Umbilical cord (tissue), 2 donors: ENCODE results near the gene PPBP. TPM values are rescaled to one million over a fixed set of nuclear protein-coding genes. Genes with fewer than 3 reads are reported as not detected.
"Not testable (repeated sequence)": the region's sequence is repeated elsewhere in the genome, so short reads cannot be mapped to it uniquely, and the experiment has no call there.

Source experiments
- DNase-seq: peaks from one replicate; pipeline ENCODE4 v3.0.0-alpha.2; 2015; ENCODE audit warnings: low spot score
- total RNA-seq: library from RNA; depleted of rRNA; stranded (reverse); fragments of >200 nt; gene quantifications from one replicate; pipeline ENCODE4 v1.2.3, GENCODE V29; 2014; ENCODE audit warnings: low replicate concordance; ENCODE audit not compliant: insufficient read depth

Gene PPBP
- total RNA-seq, 1 donor from 2014 or later = 22.6 TPM

DNA sequence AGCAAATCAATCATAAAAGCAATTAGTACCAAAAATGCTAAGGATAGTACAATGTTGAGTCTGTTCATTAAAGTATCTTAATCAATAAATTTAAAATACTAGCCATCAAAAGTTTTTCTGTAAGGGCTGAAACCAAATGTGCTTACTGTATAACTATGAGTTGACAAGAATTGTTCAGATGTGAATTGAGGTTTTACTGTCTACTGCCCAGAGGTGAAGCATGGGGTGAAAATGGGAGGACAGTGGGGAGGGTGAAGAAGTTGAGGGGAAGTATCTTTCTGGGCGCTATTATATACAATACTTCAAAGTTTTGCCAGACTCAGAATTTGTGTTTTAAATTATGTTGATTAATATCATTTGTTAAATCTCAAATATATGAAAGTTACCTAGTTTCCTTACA is 4.1 kb upstream of the PPBP start:
- DNase-seq = no peak

GRCh38 chr4:73991742-73992000 is 3.7 kb upstream of the PPBP start:
- no peak for DNase-seq

DNA sequence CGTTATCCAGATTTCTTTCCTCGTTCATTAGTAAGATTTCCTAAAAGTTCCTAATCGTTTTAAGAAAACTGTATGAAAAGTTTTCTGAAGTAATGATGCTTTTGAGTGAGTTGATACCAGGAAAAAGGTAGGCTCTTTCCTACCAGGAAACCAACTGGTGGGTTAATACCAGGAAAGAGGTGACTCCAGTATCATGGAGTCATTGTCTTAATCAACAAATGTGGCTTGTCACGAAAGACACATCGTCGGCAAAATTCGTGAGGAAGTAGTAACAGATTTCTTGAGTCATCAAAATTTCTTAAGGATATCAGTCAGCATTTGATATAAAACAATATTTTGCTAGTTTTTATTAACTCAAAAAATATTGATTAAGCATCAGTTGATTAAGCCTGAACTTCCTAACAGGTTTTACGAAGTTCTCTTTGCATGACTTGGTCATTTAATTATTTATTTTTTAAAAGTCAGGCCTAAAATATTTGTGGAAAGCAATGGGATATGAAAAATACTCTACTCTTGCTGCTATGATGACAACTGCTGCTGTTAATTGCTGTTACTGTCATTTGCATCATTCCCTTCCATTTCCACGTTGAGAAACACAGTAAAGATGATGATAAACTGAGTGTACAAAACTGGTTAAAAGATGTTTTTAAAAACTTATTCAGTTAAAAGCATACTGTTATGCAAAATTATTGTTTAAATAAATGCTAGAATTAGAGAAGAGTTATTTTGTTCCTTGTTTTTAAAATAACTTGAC is 3.2 kb upstream of the PPBP start:
- no peak for DNase-seq

DNA sequence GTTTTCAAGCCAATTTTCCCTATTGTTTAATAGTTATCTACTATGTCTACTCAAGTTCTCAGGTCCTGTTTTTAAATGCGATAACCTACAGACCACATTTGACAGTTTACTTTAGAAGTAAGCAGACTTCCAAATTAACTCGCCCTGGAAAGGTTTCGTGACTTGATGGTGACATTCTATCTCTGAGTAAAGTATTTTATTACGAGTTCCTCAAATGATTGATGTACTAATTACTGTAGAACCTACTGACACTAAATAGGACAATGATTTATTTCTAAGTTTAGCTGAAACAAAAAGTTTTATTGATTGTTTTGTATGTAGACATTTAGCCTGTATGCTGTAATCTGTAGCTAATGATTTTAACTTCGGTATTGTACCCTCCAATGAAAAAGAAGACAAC is 1.9 kb upstream of the PPBP start:
- no peak for DNase-seq

GRCh38 chr4:73989031-73989430 is 1.0 kb upstream of the PPBP start:
- no peak for DNase-seq

GRCh38 chr4:73985528-73985852 is 2.5 kb downstream of the PPBP start:
- no peak for DNase-seq

DNA sequence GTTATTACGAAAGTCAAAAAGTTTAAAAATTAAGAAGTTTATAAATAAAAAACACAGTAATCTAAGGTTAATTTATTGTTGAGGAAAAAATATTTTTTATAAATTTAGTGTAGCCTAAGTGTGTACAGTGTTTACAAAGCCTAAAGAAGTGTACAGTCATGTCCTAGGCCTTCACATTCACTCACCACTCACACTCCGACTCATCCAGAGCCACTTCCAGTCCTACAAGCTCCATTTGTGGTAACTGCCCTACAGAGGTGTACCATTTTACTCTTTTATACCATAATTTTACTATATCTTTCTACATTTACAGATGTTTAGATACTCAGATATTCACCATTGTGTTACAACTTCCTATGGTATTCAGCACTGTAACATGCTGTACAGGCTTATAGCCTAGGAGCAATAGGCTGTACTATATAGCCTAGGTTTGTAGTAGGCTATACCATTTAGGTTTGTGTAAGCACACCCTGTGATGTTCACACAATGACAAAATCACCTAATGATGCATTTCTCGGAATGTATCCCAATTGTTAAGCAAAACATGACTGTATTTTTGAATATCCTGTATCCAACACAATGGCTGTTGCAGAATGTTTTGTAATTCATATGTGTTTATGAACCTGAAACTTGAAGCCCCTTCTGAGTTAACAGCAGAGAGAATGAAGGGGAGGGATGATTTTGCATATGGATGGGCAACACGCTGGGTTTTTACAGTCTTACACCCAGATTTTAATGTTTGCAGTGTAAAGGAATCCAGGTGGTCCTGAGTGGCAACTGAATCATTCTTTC is 3.1 kb downstream of the PPBP start:
- DNase-seq = no peak

- DNase-seq = not testable (repeated sequence)
Measured at GRCh38 chr4:73981175-73981574, 6.8 kb downstream of the PPBP start.

GRCh38 chr4:73979407-73979957 is 8.5 kb downstream of the PPBP start:
- no peak for DNase-seq

GRCh38 chr4:73978886-73979285 is 9.1 kb downstream of the PPBP start:
- DNase-seq = peak; percentile 84

DNA sequence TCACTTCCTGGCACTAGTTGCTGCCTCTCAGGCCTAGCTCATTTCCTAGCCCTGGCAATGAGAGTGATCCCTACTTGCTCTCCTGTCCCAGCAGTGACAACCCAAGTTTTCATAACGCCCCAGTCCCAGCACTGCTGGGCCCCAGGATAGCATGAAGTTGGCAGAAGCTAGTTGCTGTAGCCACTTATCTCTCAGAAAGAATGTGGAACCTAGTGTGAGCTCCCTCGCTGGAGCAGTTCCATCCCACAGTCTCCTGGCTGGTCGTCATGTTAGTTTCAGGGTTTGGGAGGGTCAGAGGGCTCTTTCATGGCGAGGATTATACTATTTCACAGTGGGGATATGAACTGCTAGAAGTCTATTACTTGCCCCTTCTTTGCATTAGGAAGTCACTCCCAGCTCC is 11.3 kb downstream of the PPBP start:
- no peak for DNase-seq

- no peak for DNase-seq
Measured at GRCh38 chr4:73976217-73976616, 11.8 kb downstream of the PPBP start.

DNA sequence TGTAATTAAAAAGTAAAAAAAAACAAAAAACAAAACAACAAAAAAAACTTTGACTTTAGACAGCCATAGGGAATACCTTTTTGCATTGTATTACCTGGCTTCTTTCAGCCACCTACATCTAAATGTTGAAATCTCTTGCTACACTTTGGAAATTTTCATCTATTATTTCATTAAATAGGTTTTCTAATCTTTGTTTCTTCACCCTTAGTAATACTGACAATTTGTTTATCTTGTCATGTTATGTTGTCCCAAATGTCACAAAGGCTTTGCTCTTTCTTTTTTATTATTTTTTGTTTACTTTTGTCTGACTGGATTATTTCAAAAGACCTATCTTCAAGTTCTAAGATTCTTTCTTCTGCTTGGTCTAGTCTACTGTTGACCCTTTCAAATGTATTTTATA is 13.6 kb downstream of the PPBP start:
- DNase-seq = no peak

DNA sequence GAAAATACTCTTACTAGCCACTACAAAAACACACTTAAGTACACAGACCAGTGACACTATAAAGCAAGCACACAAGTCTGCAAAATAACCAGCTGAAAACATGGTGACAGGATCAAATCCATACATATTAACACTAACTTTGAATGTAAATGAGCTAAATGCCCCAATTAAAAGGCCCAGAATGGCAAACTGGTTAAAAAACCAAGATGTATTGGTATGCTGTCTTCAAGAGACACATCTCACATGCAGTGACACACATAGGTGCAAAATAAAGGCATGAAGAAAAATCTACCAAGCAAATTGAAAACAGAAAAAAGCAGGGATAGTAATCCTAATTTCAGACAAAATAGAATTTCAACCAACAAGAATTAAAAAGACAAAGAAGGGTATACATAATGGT is 17.0 kb downstream of the PPBP start:
- DNase-seq = no peak

GRCh38 chr4:73970011-73970410 is 18.0 kb downstream of the PPBP start:
- no peak for DNase-seq

DNA sequence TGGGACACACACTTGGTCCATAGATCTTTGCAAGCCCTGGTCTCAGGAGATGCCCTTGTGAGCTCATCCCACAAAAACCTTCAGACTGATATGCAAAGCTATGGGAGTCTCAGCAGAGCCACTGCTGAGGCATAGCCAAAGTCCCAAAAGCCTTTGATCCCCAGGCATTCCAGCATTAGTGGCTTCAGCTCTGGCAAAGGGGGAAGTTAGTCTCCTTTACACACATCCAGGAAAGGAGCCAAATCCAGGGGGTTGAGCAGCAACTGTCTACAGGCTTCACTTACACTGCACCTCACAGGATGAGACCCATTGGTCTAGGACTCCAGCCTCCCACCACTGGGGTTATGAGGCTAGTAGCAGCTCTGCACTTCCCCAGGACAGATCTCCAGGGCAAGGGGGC is 20.1 kb downstream of the PPBP start:
- peak; percentile 88 for DNase-seq

- DNase-seq = no peak
Measured at GRCh38 chr4:73964862-73965611, 23.0 kb downstream of the PPBP start.

- DNase-seq = no peak
Measured at GRCh38 chr4:73962724-73963123, 25.3 kb downstream of the PPBP start.

DNA sequence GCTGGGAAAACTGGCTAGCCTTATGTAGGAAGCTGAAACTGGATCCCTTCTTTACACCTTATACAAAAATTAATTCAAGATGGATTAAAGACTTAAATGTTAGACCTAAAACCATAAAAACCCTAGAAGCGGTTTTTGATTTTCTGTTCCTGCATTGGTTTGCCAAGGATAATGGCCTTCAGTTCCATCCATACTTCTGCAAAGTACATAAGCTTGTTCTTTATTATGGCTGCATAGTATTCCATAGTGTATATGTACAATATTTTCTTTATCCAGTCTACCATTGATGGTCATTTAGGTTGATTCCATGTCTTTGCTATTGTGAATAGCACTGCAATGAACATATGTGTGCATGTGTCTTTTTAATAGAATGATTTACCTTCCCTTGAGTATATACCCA is 28.9 kb downstream of the PPBP start:
- not testable (repeated sequence) for DNase-seq

DNA sequence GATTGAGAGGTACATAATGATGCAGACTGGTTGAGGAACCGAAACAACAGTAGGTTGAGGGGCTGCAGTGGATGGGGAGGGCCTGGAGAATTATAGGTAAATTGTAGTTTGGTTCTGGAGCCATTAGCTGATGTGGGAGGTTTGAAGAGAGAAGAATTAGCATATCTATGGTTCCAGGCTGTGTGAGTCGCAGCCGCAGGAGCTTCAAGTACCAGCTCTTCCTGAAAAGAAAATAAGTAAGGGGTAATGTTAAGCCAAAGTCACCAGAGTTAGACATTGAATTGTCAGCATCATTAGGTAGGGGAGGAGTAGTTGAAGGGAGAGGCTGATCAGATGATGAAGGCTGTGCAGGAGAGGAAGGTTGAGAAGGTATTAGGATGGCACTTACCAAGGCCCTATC is 35.6 kb downstream of the PPBP start:
- DNase-seq = no peak

DNA sequence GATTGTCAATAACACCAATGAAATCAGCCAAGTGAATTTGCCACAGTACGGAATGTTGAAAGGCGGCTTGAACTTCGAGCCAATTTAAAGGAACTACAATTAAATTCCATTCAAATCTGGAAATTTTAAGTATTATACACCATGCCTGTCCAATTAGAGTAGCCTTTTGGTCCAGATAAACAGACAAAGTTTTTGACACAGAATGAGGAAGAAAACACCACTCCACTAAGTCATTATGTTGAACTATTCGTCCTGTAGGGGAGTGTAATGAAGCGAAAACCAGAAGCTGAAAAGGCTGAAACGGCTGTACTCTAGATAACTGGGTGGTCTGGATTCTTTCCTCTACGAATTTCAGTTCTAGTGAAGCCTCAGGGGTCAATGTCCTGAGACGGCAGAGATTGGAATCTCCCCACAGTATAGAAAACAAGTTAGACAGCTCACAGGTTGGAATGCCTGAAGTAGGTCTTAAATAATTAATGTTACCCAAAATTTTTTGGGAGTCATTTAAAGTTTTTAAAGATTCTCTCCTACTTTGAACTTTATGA is 37.5 kb downstream of the PPBP start:
- DNase-seq = not testable (repeated sequence)

DNA sequence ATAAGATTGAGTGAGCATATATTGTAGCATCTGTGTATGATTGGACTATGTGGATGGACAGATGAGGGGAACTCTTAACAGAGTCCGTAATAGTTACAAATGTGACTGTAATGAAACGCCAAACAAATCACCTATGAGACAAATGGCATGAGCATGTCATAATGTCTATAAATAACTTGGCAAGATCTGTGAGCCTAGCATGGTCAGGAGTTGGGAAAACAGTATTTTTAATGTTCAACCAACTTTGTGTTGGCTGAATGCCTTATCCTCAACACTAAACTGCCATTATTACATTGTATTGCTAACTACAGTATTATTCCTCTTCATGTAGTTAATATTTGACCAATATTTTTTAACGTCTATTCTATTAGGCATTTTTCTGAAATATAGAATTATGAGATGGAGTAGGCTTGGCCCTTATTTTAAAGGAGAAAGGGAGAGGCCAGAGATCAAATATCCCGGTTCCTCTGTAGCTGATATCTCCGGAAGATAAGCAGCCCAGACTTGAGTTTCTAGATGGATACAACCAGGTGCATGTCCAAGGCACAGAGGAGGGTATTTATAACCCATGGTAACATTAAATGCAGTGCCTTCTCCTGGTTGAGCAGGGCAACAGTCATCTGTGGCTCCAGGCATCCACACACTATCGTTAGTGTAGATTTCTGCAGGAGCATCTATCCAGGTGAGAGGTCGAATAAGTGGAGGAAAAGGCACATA is 38.8 kb downstream of the PPBP start:
- DNase-seq = no peak
